ENCODE measurements around the gene LYST.
A peak's percentile ranks its signal among the peaks of the same experiment; 100 is the strongest.

Gene LYST

GRCh38 chr1:235659186-235659771, 207.4 kb downstream of the LYST start:
- DNase-seq (ENCODE audit: low read depth in 1 of 2, low spot score in 1 of 2), result no peak
- Histone ChIP-seq H3K4me3 (replicated peaks; ENCODE audit: insufficient read depth, low read length) (no peak overlapping the region), H3K27ac (replicated peaks) (no peak overlapping the region), H3K27me3 (ENCODE audit: insufficient read depth, poor library complexity, severe bottlenecking) (no peaks in the 10 kb centered on the region)
- TF ChIP-seq POLR2AphosphoS5 (IDR thresholded peaks at IDR 0.05; ENCODE audit: low read depth) (no peak; the same call in none of the 2 replicates), CTCF (IDR thresholded peaks at IDR 0.05; ENCODE audit: insufficient read depth, low read length) (no peak), REST (IDR thresholded peaks at IDR 0.05; ENCODE audit: insufficient replicate concordance, low read depth) (no peak), GABPA (IDR thresholded peaks at IDR 0.05; ENCODE audit: low read depth) (no peak), SPI1 (IDR thresholded peaks at IDR 0.05; ENCODE audit: borderline replicate concordance, low read depth) (no peak)

GRCh38 chr1:235657747-235658526, 208.8 kb downstream of the LYST start:
- peak in 1 of 2 experiments; percentile 18 for DNase-seq (ENCODE audit: low read depth in 1 of 2, low spot score in 1 of 2)
- Histone ChIP-seq H3K27ac (replicated peaks) (no peak overlapping the region), H3K4me3 (replicated peaks; ENCODE audit: insufficient read depth, low read length) (no peak overlapping the region), H3K27me3 (ENCODE audit: insufficient read depth, poor library complexity, severe bottlenecking) (no peaks in the 10 kb centered on the region)
- TF ChIP-seq GABPA (IDR thresholded peaks at IDR 0.05; ENCODE audit: low read depth) (no peak), POLR2AphosphoS5 (IDR thresholded peaks at IDR 0.05; ENCODE audit: low read depth) (no peak), REST (IDR thresholded peaks at IDR 0.05; ENCODE audit: insufficient replicate concordance, low read depth) (no peak), SPI1 (IDR thresholded peaks at IDR 0.05; ENCODE audit: borderline replicate concordance, low read depth) (no peak), CTCF (IDR thresholded peaks at IDR 0.05; ENCODE audit: insufficient read depth, low read length) (no peak)

GRCh38 chr1:235657269-235657668, 209.4 kb downstream of the LYST start:
- DNase-seq (ENCODE audit: low read depth in 1 of 2, low spot score in 1 of 2), result no peak
- Histone ChIP-seq H3K27ac (replicated peaks) (no peak overlapping the region), H3K27me3 (ENCODE audit: insufficient read depth, poor library complexity, severe bottlenecking) (peaks cover 4% of the 10 kb centered on the region)

More at GRCh38 chr1:235657269-235657668, 209.4 kb downstream of the LYST start:
- TF ChIP-seq CTCF (IDR thresholded peaks at IDR 0.05; ENCODE audit: insufficient read depth, low read length) (no peak), REST (IDR thresholded peaks at IDR 0.05; ENCODE audit: insufficient replicate concordance, low read depth) (no peak), SPI1 (IDR thresholded peaks at IDR 0.05; ENCODE audit: borderline replicate concordance, low read depth) (no peak), POLR2AphosphoS5 (IDR thresholded peaks at IDR 0.05; ENCODE audit: low read depth) (no peak), GABPA (IDR thresholded peaks at IDR 0.05; ENCODE audit: low read depth) (no peak)
- H3K4me3 ChIP-seq (replicated peaks; ENCODE audit: insufficient read depth, low read length), result no peak overlapping the region
